HL-60 (cell line): ENCODE results near the gene KCNN4.

Experiments
- DNase-seq, 2 experiments: peaks; one replicate each; pipeline ENCODE4 v3.0.0-alpha.2; 2010 to 2020; ENCODE audit warnings: low read depth in 1 of 2, low spot score in 1 of 2
- H3K27ac ChIP-seq: fragments of 250-450 bp; sonication (Bioruptor Pico); replicated peaks from 2 replicates; pipeline ENCODE4 v1.5.1; 2020; ENCODE audit warnings: mild to moderate bottlenecking, moderate library complexity
- H3K27me3 ChIP-seq: fragments of 250-450 bp; sonication (Bioruptor Pico); 2 replicates; pipeline ENCODE4 v1.5.1; 2021; ENCODE audit warnings: mild to moderate bottlenecking, moderate library complexity; ENCODE audit not compliant: insufficient read depth, poor library complexity, severe bottlenecking
- H3K4me3 ChIP-seq: replicated peaks from 2 replicates; pipeline ENCODE4 v1.5.1; 2011; ENCODE audit warnings: mild to moderate bottlenecking, control low read depth, low read length; ENCODE audit not compliant: insufficient read depth
- CTCF ChIP-seq: IDR thresholded peaks from one replicate; pipeline ENCODE4 v1.5.1; 2011; ENCODE audit warnings: low read length, control low read depth, inconsistent platforms; ENCODE audit not compliant: insufficient read depth
- GABPA ChIP-seq: IDR thresholded peaks from 2 replicates; pipeline ENCODE4 v1.6.1; 2012; ENCODE audit warnings: low read depth
- POLR2AphosphoS5 ChIP-seq: IDR thresholded peaks from 2 replicates; pipeline ENCODE4 v1.6.1; 2012; ENCODE audit warnings: low read depth
- REST ChIP-seq: IDR thresholded peaks from 2 replicates; pipeline ENCODE4 v1.6.1; 2012; ENCODE audit warnings: low read depth; ENCODE audit not compliant: insufficient replicate concordance
- SPI1 ChIP-seq: IDR thresholded peaks from 2 replicates; pipeline ENCODE4 v1.6.1; 2012; ENCODE audit warnings: low read depth, mild to moderate bottlenecking, borderline replicate concordance

The KCNN4 gene

DNA sequence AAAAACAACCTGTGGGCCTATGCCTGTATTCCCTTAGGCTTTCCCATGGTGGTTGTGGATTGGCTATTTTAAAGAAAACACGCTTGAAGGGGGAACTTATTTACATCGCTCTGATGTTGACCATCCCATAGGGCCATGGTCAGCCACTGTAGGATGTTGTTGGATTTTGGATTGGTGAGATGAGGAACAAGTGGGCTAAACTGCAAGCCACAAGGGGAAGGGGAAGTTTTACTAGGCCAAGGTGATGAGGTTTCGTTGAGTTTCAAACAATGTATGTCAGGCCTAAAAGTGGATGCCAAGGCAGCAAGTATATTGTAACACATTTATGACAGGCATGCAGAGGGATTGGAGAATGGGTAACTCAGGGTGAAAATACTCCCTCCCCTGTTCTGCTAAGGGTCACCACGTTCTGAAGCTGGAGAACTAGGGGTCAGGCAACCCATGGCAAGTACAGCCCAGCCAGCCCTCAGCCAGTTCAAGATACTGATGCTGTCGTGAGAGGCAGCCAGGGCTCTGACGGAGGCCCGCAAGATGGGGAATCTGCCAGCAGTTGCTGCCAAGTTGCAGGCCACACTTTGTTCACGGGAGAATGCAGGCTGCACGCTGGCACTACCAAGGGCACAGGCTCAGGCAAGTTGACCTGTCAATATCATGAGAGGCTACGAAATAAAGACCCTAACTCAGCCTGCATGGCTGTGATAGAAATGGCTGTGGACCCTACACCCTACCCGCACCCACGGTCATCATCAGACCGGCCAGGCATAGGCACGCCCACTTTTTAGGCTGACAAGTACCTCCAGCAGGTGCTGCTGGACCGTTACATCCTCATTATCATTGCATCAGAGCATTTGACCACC is 53.8 kb downstream of the KCNN4 start:
- TF ChIP-seq REST (no peak), POLR2AphosphoS5 (peak; percentile 69; the same call in 1 of the 2 replicates), SPI1 (peak; percentile 24; the same call in 1 of the 2 replicates)
- Histone ChIP-seq H3K4me3 (no peak overlapping the region), H3K27ac (peak overlapping the region; percentile 61), H3K27me3 (no peaks in the 10 kb centered on the region)
- DNase-seq: peak; percentile 52 to 66

DNA sequence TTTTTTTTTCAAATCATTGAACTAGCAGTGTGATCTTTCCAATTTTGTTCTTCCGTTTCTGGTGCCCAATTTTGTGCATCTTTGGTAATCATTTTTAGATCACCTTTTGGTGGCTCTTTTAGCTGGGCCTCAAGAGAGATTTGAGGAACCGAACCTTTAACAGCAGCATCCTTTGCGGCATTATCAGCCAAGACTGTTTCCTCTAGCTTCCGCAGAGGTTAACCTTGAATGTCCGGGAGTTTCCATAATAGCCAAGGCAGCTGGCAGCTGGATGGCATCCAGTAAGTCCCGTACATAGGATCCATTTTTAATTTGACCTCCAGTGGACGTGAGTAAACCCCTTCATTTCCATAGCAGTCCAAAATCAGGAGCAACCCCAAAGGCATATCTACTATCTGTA is 55.3 kb downstream of the KCNN4 start:
- no peak for TF ChIP-seq POLR2AphosphoS5
- TF ChIP-seq SPI1: peak; percentile 28; the same call in 1 of the 2 replicates
- no peaks in the 10 kb centered on the region for H3K27me3 ChIP-seq
- peak; percentile 36 to 38 for DNase-seq
- H3K4me3 ChIP-seq: no peak overlapping the region
- 0 out of 2 replicates have a peak overlapping the region, but pooled peaks have one; percentile 6 for H3K27ac ChIP-seq

GRCh38 chr19:43724896-43725295 is 55.9 kb downstream of the KCNN4 start:
- Histone ChIP-seq H3K4me3 (no peak overlapping the region), H3K27ac (no peak overlapping the region), H3K27me3 (no peaks in the 10 kb centered on the region)
- TF ChIP-seq GABPA (no peak), REST (no peak), POLR2AphosphoS5 (no peak), SPI1 (no peak), CTCF (no peak)
- DNase-seq: no peak

DNA sequence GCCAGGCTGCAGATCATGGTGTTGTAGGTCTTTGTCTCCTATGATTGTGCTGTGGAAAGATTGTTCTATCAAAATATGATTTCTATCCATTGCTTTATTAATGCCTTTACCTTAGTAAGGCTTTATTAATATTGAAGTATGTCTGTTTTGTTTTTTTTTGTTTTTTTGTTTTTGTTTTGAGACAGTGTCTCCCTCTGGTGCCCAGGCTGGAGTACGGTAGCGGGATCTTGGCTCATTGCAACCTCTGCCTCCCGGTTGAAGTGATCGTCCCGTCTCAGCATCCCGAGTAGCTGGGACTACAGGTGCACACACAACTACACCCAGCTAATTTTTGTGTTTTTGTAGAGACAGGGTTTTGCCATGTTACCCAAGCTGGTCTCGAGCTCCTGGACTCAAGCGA is 57.2 kb downstream of the KCNN4 start:
- no peak for DNase-seq
- Histone ChIP-seq H3K27me3 (no peaks in the 10 kb centered on the region), H3K4me3 (no peak overlapping the region), H3K27ac (no peak overlapping the region)
- TF ChIP-seq GABPA (no peak), POLR2AphosphoS5 (no peak), CTCF (no peak), REST (no peak), SPI1 (no peak)
